Activated CD4-positive, alpha-beta T cell treated with anti-CD3 and anti-CD28 coated beads, Interleukin-10, Interleukin-2, amounts not matched to agents 100 ng/mL and 50 ng/mL, durations not matched to agents 16 hours and 8 hours (primary cell): Measurements from ENCODE around the gene TRPM8.

ENCODE experiments used
- DNase-seq: peaks from one replicate; pipeline ENCODE4 v3.0.0-alpha.2; 2020

The TRPM8 gene

GRCh38 chr2:234003972-234004617, 86.9 kb downstream of the TRPM8 start:
- DNase-seq, result peak; percentile 50

GRCh38 chr2:234005126-234005525, 88.0 kb downstream of the TRPM8 start:
- no peak for DNase-seq

- no peak for DNase-seq
Observed at GRCh38 chr2:234006501-234006900, 89.3 kb downstream of the TRPM8 start.

GRCh38 chr2:234014427-234014826, 97.3 kb downstream of the TRPM8 start:
- DNase-seq, result no peak

GRCh38 chr2:234015861-234016260, 98.7 kb downstream of the TRPM8 start:
- no peak for DNase-seq

GRCh38 chr2:234019896-234020295, 102.7 kb downstream of the TRPM8 start:
- no peak for DNase-seq

GRCh38 chr2:234020332-234020731, 103.2 kb downstream of the TRPM8 start:
- no peak for DNase-seq

GRCh38 chr2:234022424-234022823, 105.3 kb downstream of the TRPM8 start:
- no peak for DNase-seq

- no peak for DNase-seq
Observed at GRCh38 chr2:234024304-234024703, 107.1 kb downstream of the TRPM8 start.

GRCh38 chr2:234025466-234025865, 108.3 kb downstream of the TRPM8 start:
- DNase-seq, result peak; percentile 5

GRCh38 chr2:234025891-234026401, 108.8 kb downstream of the TRPM8 start:
- DNase-seq, result no peak

- no peak for DNase-seq
Observed at GRCh38 chr2:234026693-234027254, 109.6 kb downstream of the TRPM8 start.

GRCh38 chr2:234027641-234028040, 110.5 kb downstream of the TRPM8 start:
- no peak for DNase-seq

- DNase-seq, result no peak
Observed at GRCh38 chr2:234029150-234029733, 112.1 kb downstream of the TRPM8 start.

GRCh38 chr2:234031207-234031606, 114.0 kb downstream of the TRPM8 start:
- DNase-seq, result no peak

GRCh38 chr2:234032279-234032856, 115.2 kb downstream of the TRPM8 start:
- DNase-seq, result peak; percentile 82

GRCh38 chr2:234033174-234033573, 116.0 kb downstream of the TRPM8 start:
- DNase-seq, result no peak

- no peak for DNase-seq
Observed at GRCh38 chr2:234033885-234034284, 116.7 kb downstream of the TRPM8 start.

GRCh38 chr2:234038076-234038802, 121.1 kb downstream of the TRPM8 start:
- DNase-seq, result no peak

- DNase-seq, result no peak
Observed at GRCh38 chr2:234044157-234044556, 127.0 kb downstream of the TRPM8 start.

GRCh38 chr2:234046521-234046920, 129.3 kb downstream of the TRPM8 start:
- no peak for DNase-seq

GRCh38 chr2:234047361-234047760, 130.2 kb downstream of the TRPM8 start:
- no peak for DNase-seq

- no peak for DNase-seq
Observed at GRCh38 chr2:234048049-234048448, 130.9 kb downstream of the TRPM8 start.
